Activated gamma-delta T cell (primary cell): ENCODE data around the gene ECHS1.
"Not testable (repeated sequence)": the region's sequence is repeated elsewhere in the genome, so short reads cannot be mapped to it uniquely, and the experiment has no call there.

ENCODE experiments used
- DNase-seq: peaks from one replicate; lab custom pipeline; 2025; lab: John Stamatoyannopoulos, UW
- total RNA-seq, 2 donors: gene quantifications; one replicate each; lab custom pipeline; 2026; lab: John Stamatoyannopoulos, UW

ECHS1 gene
- total RNA-seq: 41.4 to 42.9 reads per million in 2 donors

- DNase-seq: peak; percentile 90
These were observed at the start of gene ECHS1 for GRCh38 chr10:133373174-133374090. TSS of gene ECHS1 (minus strand) at chr10:133373354. CDS start at chr10:133373333, 21 bp downstream.

GRCh38 chr10:133422223-133422806 is 49.2 kb upstream of the ECHS1 start:
- DNase-seq: no peak

- DNase-seq: no peak
These were observed 48.4 kb upstream of the ECHS1 start for GRCh38 chr10:133421336-133422222.

- DNase-seq: no peak
These were observed 47.4 kb upstream of the ECHS1 start for GRCh38 chr10:133420579-133420978.

- no peak for DNase-seq
These were observed 46.9 kb upstream of the ECHS1 start for GRCh38 chr10:133420028-133420427.

GRCh38 chr10:133419211-133419950 is 46.2 kb upstream of the ECHS1 start:
- DNase-seq: no peak

GRCh38 chr10:133418289-133418993 is 45.3 kb upstream of the ECHS1 start:
- no peak for DNase-seq

- no peak for DNase-seq
These were observed 42.6 kb upstream of the ECHS1 start for GRCh38 chr10:133415752-133416151.

- DNase-seq: not testable (repeated sequence)
These were observed 41.2 kb upstream of the ECHS1 start for GRCh38 chr10:133414401-133414800.

- DNase-seq: no peak
These were observed 39.2 kb upstream of the ECHS1 start for GRCh38 chr10:133412381-133412711.

GRCh38 chr10:133411523-133412380 is 38.6 kb upstream of the ECHS1 start:
- no peak for DNase-seq

- no peak for DNase-seq
These were observed 32.8 kb upstream of the ECHS1 start for GRCh38 chr10:133405844-133406527.

- no peak for DNase-seq
These were observed 32.1 kb upstream of the ECHS1 start for GRCh38 chr10:133405272-133405671.

GRCh38 chr10:133403784-133404183 is 30.6 kb upstream of the ECHS1 start:
- no peak for DNase-seq

- no peak for DNase-seq
These were observed 30.2 kb upstream of the ECHS1 start for GRCh38 chr10:133403359-133403758.

- DNase-seq: no peak
These were observed 29.0 kb upstream of the ECHS1 start for GRCh38 chr10:133401981-133402725.

- DNase-seq: no peak
These were observed 28.3 kb upstream of the ECHS1 start for GRCh38 chr10:133401500-133401899.

- no peak for DNase-seq
These were observed 27.7 kb upstream of the ECHS1 start for GRCh38 chr10:133400624-133401424.
